ENCODE measurements around the gene SSTR3. TPM values are rescaled to one million over a fixed set of nuclear protein-coding genes. Genes with fewer than 3 reads are reported as not detected.

Gene SSTR3
- total and polyA plus RNA-seq, 2 of the 13 experiments (the other 11 are each of a cell fraction or from before 2014, with no cell fraction given) = 0.08 to 0.64 TPM

- in situ Hi-C loops (cut with HindIII; ENCODE audit: extremely low pct_ligation_motif_present, low pct_unique_long_range_greater_than_20kb) = no loop called here
- POLR2A ChIA-PET = interaction anchor here (1.0 kb wide), 1 partner anchor 10 kb away, joined by 3 read pairs; no protein-coding TSS in a partner anchor
- Histone ChIP-seq H3K4me3 (replicated peaks in 1 of 3; ENCODE audit: insufficient read depth in 1 of 3, low read depth in 2 of 3, low read length in 3 of 3) (no peak overlapping the region), H3K79me2 (ENCODE audit: insufficient read depth, low read length) (no peaks in the 10 kb centered on the region), H2AFZ (ENCODE audit: low read length) (no peak overlapping the region), H3K4me1 (ENCODE audit: insufficient read depth, low read length) (peaks cover 28% of the 10 kb centered on the region), H3K27ac (ENCODE audit: extremely low read length, insufficient read depth, low read length) (no peak overlapping the region), H3K36me3 (replicated peaks in 1 of 2; ENCODE audit: control insufficient read depth in 1 of 2, insufficient read depth in 2 of 2, low read length in 2 of 2) (no peaks in the 10 kb centered on the region), H3K9ac (ENCODE audit: insufficient read depth, low read depth, low read length) (no peak overlapping the region), H3K9me3 (ENCODE audit: low read length) (no peaks in the 10 kb centered on the region), H3K27me3 (ENCODE audit: control insufficient read depth in 1 of 2, insufficient read depth in 2 of 2, low read length in 2 of 2) (peaks cover 0 to 24% of the 10 kb centered on the region in 2 experiments; a peak in 3 of 5 replicates), H4K20me1 (ENCODE audit: insufficient read depth, low read length) (no peaks in the 10 kb centered on the region), H3K4me2 (ENCODE audit: low read depth, low read length) (no peak overlapping the region)
- no peak for FAIRE-seq
- TF ChIP-seq SMARCC2 (IDR thresholded peaks at IDR 0.05) = no peak
- no peak for TF ChIP-seq THAP9 (CRISPR knock-in tag; IDR thresholded peaks at IDR 0.05; ENCODE audit: borderline replicate concordance)
- no peak for TF ChIP-seq LBX2 (CRISPR knock-in tag; IDR thresholded peaks at IDR 0.05; ENCODE audit: borderline replicate concordance)
- no peak for TF ChIP-seq ZNF615 (CRISPR knock-in tag; IDR thresholded peaks at IDR 0.05; ENCODE audit: borderline replicate concordance)
- no peak for TF ChIP-seq ZFYVE20 (CRISPR knock-in tag; IDR thresholded peaks at IDR 0.05; ENCODE audit: borderline replicate concordance, low read depth)
- TF ChIP-seq ATF1 (CRISPR knock-in tag; IDR thresholded peaks at IDR 0.05) = no peak
- TF ChIP-seq NFKB2 (CRISPR knock-in tag; IDR thresholded peaks at IDR 0.05; ENCODE audit: borderline replicate concordance) = no peak
- TF ChIP-seq, protein P1, sequence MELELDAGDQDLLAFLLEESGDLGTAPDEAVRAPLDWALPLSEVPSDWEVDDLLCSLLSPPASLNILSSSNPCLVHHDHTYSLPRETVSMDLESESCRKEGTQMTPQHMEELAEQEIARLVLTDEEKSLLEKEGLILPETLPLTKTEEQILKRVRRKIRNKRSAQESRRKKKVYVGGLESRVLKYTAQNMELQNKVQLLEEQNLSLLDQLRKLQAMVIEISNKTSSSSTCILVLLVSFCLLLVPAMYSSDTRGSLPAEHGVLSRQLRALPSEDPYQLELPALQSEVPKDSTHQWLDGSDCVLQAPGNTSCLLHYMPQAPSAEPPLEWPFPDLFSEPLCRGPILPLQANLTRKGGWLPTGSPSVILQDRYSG (CRISPR knock-in tag; IDR thresholded peaks at IDR 0.05) = no peak
- TF ChIP-seq, protein P2, sequence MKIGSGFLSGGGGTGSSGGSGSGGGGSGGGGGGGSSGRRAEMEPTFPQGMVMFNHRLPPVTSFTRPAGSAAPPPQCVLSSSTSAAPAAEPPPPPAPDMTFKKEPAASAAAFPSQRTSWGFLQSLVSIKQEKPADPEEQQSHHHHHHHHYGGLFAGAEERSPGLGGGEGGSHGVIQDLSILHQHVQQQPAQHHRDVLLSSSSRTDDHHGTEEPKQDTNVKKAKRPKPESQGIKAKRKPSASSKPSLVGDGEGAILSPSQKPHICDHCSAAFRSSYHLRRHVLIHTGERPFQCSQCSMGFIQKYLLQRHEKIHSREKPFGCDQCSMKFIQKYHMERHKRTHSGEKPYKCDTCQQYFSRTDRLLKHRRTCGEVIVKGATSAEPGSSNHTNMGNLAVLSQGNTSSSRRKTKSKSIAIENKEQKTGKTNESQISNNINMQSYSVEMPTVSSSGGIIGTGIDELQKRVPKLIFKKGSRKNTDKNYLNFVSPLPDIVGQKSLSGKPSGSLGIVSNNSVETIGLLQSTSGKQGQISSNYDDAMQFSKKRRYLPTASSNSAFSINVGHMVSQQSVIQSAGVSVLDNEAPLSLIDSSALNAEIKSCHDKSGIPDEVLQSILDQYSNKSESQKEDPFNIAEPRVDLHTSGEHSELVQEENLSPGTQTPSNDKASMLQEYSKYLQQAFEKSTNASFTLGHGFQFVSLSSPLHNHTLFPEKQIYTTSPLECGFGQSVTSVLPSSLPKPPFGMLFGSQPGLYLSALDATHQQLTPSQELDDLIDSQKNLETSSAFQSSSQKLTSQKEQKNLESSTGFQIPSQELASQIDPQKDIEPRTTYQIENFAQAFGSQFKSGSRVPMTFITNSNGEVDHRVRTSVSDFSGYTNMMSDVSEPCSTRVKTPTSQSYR (CRISPR knock-in tag; IDR thresholded peaks at IDR 0.05; ENCODE audit: borderline replicate concordance) = no peak
- TF ChIP-seq NCOA2 (CRISPR knock-in tag; IDR thresholded peaks at IDR 0.05) = no peak
- CTCF ChIA-PET (ENCODE audit: low intra/inter-chr PET ratio, low total read pairs) = no interaction called here
- 20% methylated on average over 6 of the region's 9 CpGs for WGBS (ENCODE audit: low lambda C conversion rate)
- ATAC-seq = no peak
- intact Hi-C loops (cut with micrococcal nuclease; ENCODE audit: unreplicated experiment) = no loop called here
- DNase-seq (ENCODE audit: low spot score) = no peak
- BruUV-seq (replicated peaks) = no TSS peak
Measured at GRCh38 chr22:37209140-37209845, 3.0 kb downstream of the SSTR3 start.
